ENCODE measurements around the gene WDR27. TPM values are rescaled to one million over a fixed set of nuclear protein-coding genes. Genes with fewer than 3 reads are reported as not detected.
A peak's percentile ranks its signal among the peaks of the same experiment; 100 is the strongest.

WDR27 gene
- total RNA-seq, 1 donor from 2014 or later: 41.5 TPM

- peaks cover 19% of the 10 kb centered on the region for H3K4me1 ChIP-seq
- H3K4me3 ChIP-seq: peak overlapping the region; percentile 25 to 34
- no peak for DNase-seq (ENCODE audit: extremely low spot score in 2 of 2)
- H3K27ac ChIP-seq: peak overlapping the region; percentile 86
- intact Hi-C loops (cut with DNase I): no loop called here
- peak; percentile 33 to 50 for TF ChIP-seq POLR2AphosphoS5 (IDR thresholded peaks at IDR 0.05; ENCODE audit: insufficient read depth in 1 of 2, low read depth in 1 of 2)
- TF ChIP-seq CTCF (IDR thresholded peaks at IDR 0.05): no peak
- no peaks in the 10 kb centered on the region for H3K36me3 ChIP-seq
- no peaks in the 10 kb centered on the region for H3K27me3 ChIP-seq
- H3K9me3 ChIP-seq: no peaks in the 10 kb centered on the region
These were observed 249.5 kb downstream of the WDR27 start for GRCh38 chr6:169452117-169452868.

GRCh38 chr6:169451065-169451838 lies 250.6 kb downstream of the WDR27 start:
- intact Hi-C loops (cut with DNase I): no loop called here
- peak overlapping the region in 1 of 2 donors; percentile 34 for H3K4me3 ChIP-seq
- TF ChIP-seq POLR2A (IDR thresholded peaks at IDR 0.05) (no peak), POLR2AphosphoS5 (IDR thresholded peaks at IDR 0.05; ENCODE audit: insufficient read depth in 1 of 2, low read depth in 1 of 2) (no peak), CTCF (IDR thresholded peaks at IDR 0.05) (no peak)
- no peaks in the 10 kb centered on the region for H3K9me3 ChIP-seq
- peak overlapping the region; percentile 86 for H3K27ac ChIP-seq
- peaks cover 19% of the 10 kb centered on the region for H3K4me1 ChIP-seq
- H3K36me3 ChIP-seq: no peaks in the 10 kb centered on the region
- no peak for DNase-seq (ENCODE audit: extremely low spot score in 2 of 2)
- no peaks in the 10 kb centered on the region for H3K27me3 ChIP-seq

- Histone ChIP-seq H3K4me3 (no peak overlapping the region), H3K9me3 (no peaks in the 10 kb centered on the region), H3K36me3 (no peaks in the 10 kb centered on the region), H3K4me1 (peaks cover 19% of the 10 kb centered on the region), H3K27ac (peak overlapping the region; percentile 86), H3K27me3 (no peaks in the 10 kb centered on the region)
- no peak for DNase-seq (ENCODE audit: extremely low spot score in 2 of 2)
- TF ChIP-seq CTCF (IDR thresholded peaks at IDR 0.05): no peak
- no peak for TF ChIP-seq POLR2A (IDR thresholded peaks at IDR 0.05)
- no peak for TF ChIP-seq POLR2AphosphoS5 (IDR thresholded peaks at IDR 0.05; ENCODE audit: insufficient read depth in 1 of 2, low read depth in 1 of 2)
- intact Hi-C loops (cut with DNase I): no loop called here
These were observed 251.7 kb downstream of the WDR27 start for GRCh38 chr6:169450097-169450496.

GRCh38 chr6:169449221-169449620 lies 252.6 kb downstream of the WDR27 start:
- DNase-seq (ENCODE audit: extremely low spot score in 2 of 2): no peak

More at GRCh38 chr6:169449221-169449620, 252.6 kb downstream of the WDR27 start:
- Histone ChIP-seq H3K27me3 (no peaks in the 10 kb centered on the region), H3K36me3 (no peaks in the 10 kb centered on the region), H3K27ac (peak overlapping the region; percentile 86), H3K4me1 (peaks cover 19% of the 10 kb centered on the region), H3K9me3 (no peaks in the 10 kb centered on the region), H3K4me3 (no peak overlapping the region)
- intact Hi-C loops (cut with DNase I): no loop called here
- TF ChIP-seq POLR2A (IDR thresholded peaks at IDR 0.05) (no peak), CTCF (IDR thresholded peaks at IDR 0.05) (no peak), POLR2AphosphoS5 (IDR thresholded peaks at IDR 0.05; ENCODE audit: insufficient read depth in 1 of 2, low read depth in 1 of 2) (no peak)
